HCEC 1CT (cell line): ENCODE results near the gene PTGES.
"Not testable (repeated sequence)": the region's sequence is repeated elsewhere in the genome, so short reads cannot be mapped to it uniquely, and the experiment has no call there.

ENCODE experiments used
- DNase-seq: peaks from one replicate; pipeline ENCODE4 v3.0.0-alpha.2; 2017

PTGES gene

GRCh38 chr9:129752900-129753729 is at the start of gene PTGES:
Gene PTGES (minus strand): TSS chr9:129753042. CDS start chr9:129753012, 30 bp downstream.
- peak; percentile 77 for DNase-seq

- DNase-seq = no peak
Observed at GRCh38 chr9:129801504-129801903, 48.7 kb upstream of the PTGES start.

GRCh38 chr9:129798973-129799372 is 46.1 kb upstream of the PTGES start:
- DNase-seq = no peak

GRCh38 chr9:129796029-129796428 is 43.2 kb upstream of the PTGES start:
- DNase-seq = not testable (repeated sequence)

- no peak for DNase-seq
Observed at GRCh38 chr9:129794549-129794948, 41.7 kb upstream of the PTGES start.

GRCh38 chr9:129786481-129786880 is 33.6 kb upstream of the PTGES start:
- no peak for DNase-seq

GRCh38 chr9:129785866-129786265 is 33.0 kb upstream of the PTGES start:
- no peak for DNase-seq

GRCh38 chr9:129784970-129785369 is 32.1 kb upstream of the PTGES start:
- DNase-seq = not testable (repeated sequence)

GRCh38 chr9:129783516-129784361 is 30.9 kb upstream of the PTGES start:
- DNase-seq = peak; percentile 63

GRCh38 chr9:129781981-129782380 is 29.1 kb upstream of the PTGES start:
- no peak for DNase-seq

- no peak for DNase-seq
Observed at GRCh38 chr9:129781131-129781530, 28.3 kb upstream of the PTGES start.

- DNase-seq = no peak
Observed at GRCh38 chr9:129779560-129780190, 26.8 kb upstream of the PTGES start.

GRCh38 chr9:129778469-129778868 is 25.6 kb upstream of the PTGES start:
- DNase-seq = no peak

GRCh38 chr9:129777769-129778130 is 24.9 kb upstream of the PTGES start:
- no peak for DNase-seq

GRCh38 chr9:129776938-129777768 is 24.3 kb upstream of the PTGES start:
- peak; percentile 99 for DNase-seq

GRCh38 chr9:129776566-129776937 is 23.7 kb upstream of the PTGES start:
- DNase-seq = no peak

- DNase-seq = not testable (repeated sequence)
Observed at GRCh38 chr9:129776096-129776495, 23.3 kb upstream of the PTGES start.

GRCh38 chr9:129775448-129775798 is 22.6 kb upstream of the PTGES start:
- DNase-seq = no peak

- DNase-seq = no peak
Observed at GRCh38 chr9:129774791-129775447, 22.1 kb upstream of the PTGES start.

- peak; percentile 87 for DNase-seq
Observed at GRCh38 chr9:129773262-129774048, 20.6 kb upstream of the PTGES start.

GRCh38 chr9:129770741-129771140 is 17.9 kb upstream of the PTGES start:
- no peak for DNase-seq
